Measurements from ENCODE around the gene KCNK2. TPM values are rescaled to one million over a fixed set of nuclear protein-coding genes. Genes with fewer than 3 reads are reported as not detected.

KCNK2 gene
- total and polyA plus RNA-seq, 10 of the 15 experiments (the other 5 are each of a cell fraction or from before 2014, with no cell fraction given), result 0.04 to 0.13 (median 0.08) TPM; not detected in 4

DNA sequence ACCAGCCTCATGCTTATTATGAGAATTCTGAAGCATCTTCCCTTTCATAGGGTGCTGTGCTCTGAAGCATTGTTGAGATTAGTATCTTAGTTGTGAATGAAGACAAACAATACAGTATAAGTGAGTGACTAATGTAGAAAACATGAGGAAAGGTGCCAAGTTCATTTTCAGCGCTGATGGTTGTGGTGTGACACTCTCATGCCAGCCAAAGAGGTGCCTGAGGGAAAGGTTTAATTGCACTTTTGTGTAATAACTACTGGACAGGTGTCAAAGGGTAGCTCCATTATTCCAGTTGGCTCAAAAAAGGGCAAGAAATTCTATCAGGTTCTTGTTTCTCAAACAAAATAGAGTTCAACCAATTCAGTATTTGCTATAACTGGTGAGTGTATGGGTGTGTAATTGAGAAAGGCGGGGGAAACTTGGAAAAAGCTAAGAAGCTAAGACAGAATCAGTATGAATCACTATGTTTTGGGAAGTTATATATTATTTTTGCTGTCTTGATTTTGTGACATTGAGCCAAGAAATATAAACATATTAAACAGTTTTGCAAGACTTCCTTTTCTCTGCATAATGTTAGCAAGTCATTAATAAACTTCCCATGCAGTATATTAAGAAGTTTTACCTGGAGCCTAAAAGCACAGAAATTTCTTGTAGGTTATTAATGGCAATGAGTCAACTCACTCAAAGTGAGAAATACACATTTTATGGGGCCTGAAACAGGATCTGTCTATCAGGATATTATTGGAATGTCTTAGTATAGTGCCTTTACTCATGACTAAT lies 31.8 kb downstream of the KCNK2 start:
- CTCF ChIA-PET, result no interaction called here
- BruUV-seq (replicated peaks), result no TSS peak
- intact Hi-C loops (cut with micrococcal nuclease; ENCODE audit: unreplicated experiment), result no loop called here
- in situ Hi-C loops (cut with MboI), result no loop called here
- POLR2A ChIA-PET, result no interaction called here
- H3K9ac ChIP-seq (ENCODE audit: control insufficient read depth, insufficient read depth, low read length), result no peak overlapping the region
- no peaks in the 10 kb centered on the region for H3K27me3 ChIP-seq (replicated peaks in 1 of 2; ENCODE audit: control insufficient read depth in 2 of 2, insufficient read depth in 2 of 2, low read length in 1 of 2)
- no peak for ATAC-seq
- H3K4me1 ChIP-seq (ENCODE audit: control insufficient read depth, insufficient read depth, low read length), result no peaks in the 10 kb centered on the region
- no peak overlapping the region for H2AFZ ChIP-seq (ENCODE audit: control insufficient read depth, low read depth, low read length)
- H3K4me2 ChIP-seq (ENCODE audit: control insufficient read depth, insufficient read depth), result no peak overlapping the region
- SMC1A ChIA-PET (ENCODE audit: uncharacterized antibody, unreplicated experiment), result no interaction called here
- RAD21 ChIA-PET (ENCODE audit: unreplicated experiment), result no interaction called here
- WGBS (ENCODE audit: insufficient coverage, insufficient replicate concordance, low lambda C conversion rate, missing lambda C conversion rate), result 0% methylated on average over 2 of the region's 2 CpGs
- H3K27ac ChIP-seq (ENCODE audit: control insufficient read depth, insufficient read depth), result no peak overlapping the region
- DNase-seq (ENCODE audit: low read depth, low spot score), result no peak
- H3K36me3 ChIP-seq (ENCODE audit: control insufficient read depth in 2 of 2, insufficient read depth in 2 of 2, low read length in 1 of 2), result no peaks in the 10 kb centered on the region
- no peak for TF ChIP-seq BRCA1 (IDR thresholded peaks at IDR 0.05; ENCODE audit: low read depth, low read length)
- no peak for TF ChIP-seq HDAC6 (IDR thresholded peaks at IDR 0.05; ENCODE audit: unreplicated experiment)
- no peak for TF ChIP-seq CBX3 (IDR thresholded peaks at IDR 0.05; ENCODE audit: borderline replicate concordance, low read depth)
- TF ChIP-seq HDGF (IDR thresholded peaks at IDR 0.05), result no peak
- TF ChIP-seq PKNOX1 (IDR thresholded peaks at IDR 0.05), result no peak
- TF ChIP-seq CHD1 (IDR thresholded peaks at IDR 0.05; ENCODE audit: low read depth, low read length), result no peak
- no peak for TF ChIP-seq CEBPZ (IDR thresholded peaks at IDR 0.05; ENCODE audit: low read depth, low read length)
- TF ChIP-seq CHD2 (IDR thresholded peaks at IDR 0.05; ENCODE audit: borderline replicate concordance, low read depth, low read length), result no peak
- no peak for TF ChIP-seq RB1 (IDR thresholded peaks at IDR 0.05; ENCODE audit: borderline replicate concordance)
- no peak for TF ChIP-seq BHLHE40 (IDR thresholded peaks at IDR 0.05; ENCODE audit: borderline replicate concordance in 1 of 2, low read depth in 2 of 2, low read length in 1 of 2)
- TF ChIP-seq RAD51 (IDR thresholded peaks at IDR 0.05), result no peak
- no peak for TF ChIP-seq PAX8 (IDR thresholded peaks at IDR 0.05)
- TF ChIP-seq SPI1 (IDR thresholded peaks at IDR 0.05; ENCODE audit: borderline replicate concordance, insufficient read depth, low read depth, low read length), result no peak
- TF ChIP-seq NFYB (IDR thresholded peaks at IDR 0.05; ENCODE audit: insufficient read depth, low read depth, low read length), result no peak
- TF ChIP-seq NFXL1 (IDR thresholded peaks at IDR 0.05; ENCODE audit: borderline replicate concordance), result no peak
- TF ChIP-seq KDM1A (IDR thresholded peaks at IDR 0.05; ENCODE audit: borderline replicate concordance), result no peak
- no peak for TF ChIP-seq JUND (IDR thresholded peaks at IDR 0.05; ENCODE audit: low read depth, low read length)
- H3K4me3 ChIP-seq, result no peak overlapping the region
- no peaks in the 10 kb centered on the region for H3K9me3 ChIP-seq (replicated peaks; ENCODE audit: control insufficient read depth, insufficient read depth, low read length)
- no peak for FAIRE-seq
- H4K20me1 ChIP-seq (ENCODE audit: control insufficient read depth, insufficient read depth), result no peaks in the 10 kb centered on the region
- H3K79me2 ChIP-seq (ENCODE audit: control insufficient read depth, insufficient read depth, low read length), result no peaks in the 10 kb centered on the region

Data from GM12878 (cell line).